AG10803 (cell line): Measurements from ENCODE around the gene S100Z.
"Not testable (repeated sequence)": the region's sequence is repeated elsewhere in the genome, so short reads cannot be mapped to it uniquely, and the experiment has no call there.

Experiments used
- DNase-seq: peaks from one replicate; pipeline ENCODE4 v3.0.0; 2010; ENCODE audit warnings: low read depth
- H3K4me3 ChIP-seq: 2 replicates; pipeline ENCODE4 v1.5.1; 2011; ENCODE audit warnings: mild to moderate bottlenecking, low read length, control low read depth
- CTCF ChIP-seq: conservative IDR thresholded peaks from 2 replicates; pipeline ENCODE4 v1.5.1; 2011; ENCODE audit warnings: mild to moderate bottlenecking, low read length, control low read depth, inconsistent platforms

S100Z gene

GRCh38 chr5:76807296-76807695, 42.5 kb upstream of the S100Z start:
- H3K4me3 ChIP-seq, result no peak overlapping the region
- TF ChIP-seq CTCF, result no peak
- peak; percentile 57 for DNase-seq

- no peak for DNase-seq
- no peak overlapping the region for H3K4me3 ChIP-seq
- no peak for TF ChIP-seq CTCF
These were observed 41.6 kb upstream of the S100Z start for GRCh38 chr5:76808141-76808691.

- no peak overlapping the region for H3K4me3 ChIP-seq
- DNase-seq, result no peak
- TF ChIP-seq CTCF, result no peak
These were observed 40.7 kb upstream of the S100Z start for GRCh38 chr5:76809141-76809540.

DNA sequence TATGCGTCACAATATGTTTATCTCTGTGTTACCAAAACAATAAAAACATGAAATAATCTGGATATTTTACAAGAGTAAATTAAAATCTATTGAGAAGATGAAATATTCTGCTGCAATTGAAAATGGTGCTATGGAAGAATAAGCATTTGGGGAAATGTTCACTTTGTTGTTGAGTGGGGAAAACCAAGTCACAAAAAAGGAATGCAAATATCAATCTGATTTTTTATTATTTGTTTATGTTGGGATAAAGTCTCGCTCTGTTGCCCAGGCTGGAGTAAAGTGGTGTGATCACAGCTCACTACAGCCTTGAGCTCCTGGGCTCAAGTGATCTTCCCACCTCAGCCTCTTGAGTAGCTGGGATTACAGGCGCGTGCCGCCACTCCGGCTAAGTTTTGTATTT, 39.6 kb upstream of the S100Z start:
- TF ChIP-seq CTCF, result no peak
- no peak for DNase-seq
- no peak overlapping the region for H3K4me3 ChIP-seq

GRCh38 chr5:76811214-76811613, 38.6 kb upstream of the S100Z start:
- peak; percentile 34 for DNase-seq
- no peak overlapping the region for H3K4me3 ChIP-seq
- TF ChIP-seq CTCF, result no peak

- not testable (repeated sequence) for H3K4me3 ChIP-seq, DNase-seq
These were observed 37.6 kb upstream of the S100Z start for GRCh38 chr5:76812209-76812608.

- TF ChIP-seq CTCF, result no peak
- H3K4me3 ChIP-seq, result no peak overlapping the region
- peak; percentile 72 for DNase-seq
These were observed 35.7 kb upstream of the S100Z start for GRCh38 chr5:76813982-76814562.
